MCF 10A (cell line): ENCODE measurements around the gene BRD1. TPM values are rescaled to one million over a fixed set of nuclear protein-coding genes. Genes with fewer than 3 reads are reported as not detected.

ENCODE experiments used
- BruUV-seq: library from RNA; stranded (reverse); fragments of 400-500 nt; replicated peaks from 2 replicates; lab custom pipeline; 2021; lab: Mats Ljungman, UMichigan
- CTCF ChIA-PET: fragments of 300-600 bp; sonication (Branson Sonifier 250); formaldehyde crosslinking; extraction: SDS; loops from one replicate; lab custom pipeline; 2021; ENCODE audit warnings: antibody characterized with exemption, inconsistent platforms; lab: Yijun Ruan, JAX
- POLR2A ChIA-PET: fragments of 300-600, 350-650 bp; sonication (Branson Sonifier 250); formaldehyde crosslinking; extraction: SDS; loops from one replicate; lab custom pipeline; 2020; ENCODE audit warnings: antibody characterized with exemption, inconsistent platforms; lab: Yijun Ruan, JAX
- DNase-seq: peaks from one replicate; pipeline ENCODE4 v3.0.0-alpha.2; 2018; ENCODE audit not compliant: unreplicated experiment
- H3K27ac Mint-ChIP-seq: one replicate; pipeline ENCODE4 v1.8.0; 2022; ENCODE audit warnings: mild to moderate bottlenecking, low read depth, mixed read lengths; ENCODE audit not compliant: unreplicated experiment
- H3K27me3 Mint-ChIP-seq: one replicate; pipeline ENCODE4 v1.8.0; 2022; ENCODE audit warnings: mixed read lengths; ENCODE audit not compliant: insufficient read depth, unreplicated experiment
- H3K36me3 Mint-ChIP-seq: one replicate; pipeline ENCODE4 v1.8.0; 2022; ENCODE audit warnings: mild to moderate bottlenecking, moderate library complexity, mixed read lengths; ENCODE audit not compliant: insufficient read depth, unreplicated experiment
- H3K4me1 Mint-ChIP-seq: one replicate; pipeline ENCODE4 v1.8.0; 2022; ENCODE audit warnings: mixed read lengths; ENCODE audit not compliant: insufficient read depth, unreplicated experiment
- H3K4me3 Mint-ChIP-seq: one replicate; pipeline ENCODE4 v1.8.0; 2022; ENCODE audit warnings: mild to moderate bottlenecking, moderate library complexity, mixed read lengths; ENCODE audit not compliant: unreplicated experiment
- H3K9me3 Mint-ChIP-seq: one replicate; pipeline ENCODE4 v1.8.0; 2022; ENCODE audit warnings: mixed read lengths; ENCODE audit not compliant: unreplicated experiment
- CTCF ChIP-seq: fragments of 200-600 bp; IDR thresholded peaks from one replicate; pipeline ENCODE4 v1.8.0; 2022; ENCODE audit warnings: antibody characterized with exemption, mild to moderate bottlenecking; ENCODE audit not compliant: unreplicated experiment
- intact Hi-C: fragments of 100-400 bp; cut with micrococcal nuclease; formaldehyde crosslinking; loops from 2 replicates; pipeline ENCODE4 v1.14.1; 2022
- total RNA-seq: library from RNA; stranded (reverse); gene quantifications from 2 replicates; pipeline ENCODE4 v1.2.3, GENCODE V29; 2022

Gene BRD1
- total RNA-seq, 1 experiment from 2014 or later: 48.1 TPM

GRCh38 chr22:49829044-49829853, 1.6 kb upstream of the BRD1 start:
- no peak overlapping the region for H3K27ac Mint-ChIP-seq
- H3K4me1 Mint-ChIP-seq: peaks cover 17% of the 10 kb centered on the region
- peaks cover 13% of the 10 kb centered on the region for H3K36me3 Mint-ChIP-seq
- intact Hi-C loops: no loop called here
- ChIA-PET CTCF (no interaction called here), POLR2A (no interaction called here)
- no peaks in the 10 kb centered on the region for H3K9me3 Mint-ChIP-seq
- BruUV-seq: no TSS peak
- no peak for DNase-seq
- no peak overlapping the region for H3K4me3 Mint-ChIP-seq
- H3K27me3 Mint-ChIP-seq: no peaks in the 10 kb centered on the region
- TF ChIP-seq CTCF: no peak

- TF ChIP-seq CTCF: no peak
- DNase-seq: no peak
- BruUV-seq: no TSS peak
- Mint-ChIP-seq H3K36me3 (peaks cover 20% of the 10 kb centered on the region), H3K4me3 (no peak overlapping the region), H3K9me3 (no peaks in the 10 kb centered on the region), H3K27me3 (no peaks in the 10 kb centered on the region), H3K27ac (no peak overlapping the region), H3K4me1 (peaks cover 22% of the 10 kb centered on the region)
- intact Hi-C loops: no loop called here
- POLR2A ChIA-PET: no interaction called here
- CTCF ChIA-PET: no interaction called here
These were observed 909 bp upstream of the BRD1 start for GRCh38 chr22:49828599-49828965.

GRCh38 chr22:49827271-49827852, 311 bp downstream of the BRD1 start:
- no peaks in the 10 kb centered on the region for H3K27me3 Mint-ChIP-seq
- intact Hi-C loops: loop anchor here (2.0 kb wide), 1 partner anchor 27 kb away; no protein-coding TSS in a partner anchor
- CTCF ChIA-PET: no interaction called here
- H3K4me3 Mint-ChIP-seq: peak overlapping the region; percentile 83
- peaks cover 19% of the 10 kb centered on the region for H3K4me1 Mint-ChIP-seq
- peaks cover 32% of the 10 kb centered on the region for H3K36me3 Mint-ChIP-seq
- BruUV-seq: no TSS peak
- peak overlapping the region; percentile 88 for H3K27ac Mint-ChIP-seq
- TF ChIP-seq CTCF: no peak
- no peaks in the 10 kb centered on the region for H3K9me3 Mint-ChIP-seq
- DNase-seq: no peak
- POLR2A ChIA-PET: interaction anchor here (0.7 to 3.1 kb wide), 2 partner anchors 28 to 82 kb away, joined by 4 to 31 read pairs; no protein-coding TSS in a partner anchor

- Mint-ChIP-seq H3K27ac (peak overlapping the region; percentile 88), H3K36me3 (peaks cover 39% of the 10 kb centered on the region), H3K27me3 (no peaks in the 10 kb centered on the region), H3K9me3 (no peaks in the 10 kb centered on the region), H3K4me1 (peaks cover 19% of the 10 kb centered on the region), H3K4me3 (peak overlapping the region; percentile 83)
- CTCF ChIA-PET: no interaction called here
- POLR2A ChIA-PET: interaction anchor here (0.5 to 3.1 kb wide), 3 partner anchors 29 to 91 kb away, joined by 3 to 31 read pairs (median 4); partner anchors contain the start of gene ALG12
- DNase-seq: peak; percentile 35
- intact Hi-C loops: loop anchor here (2.0 kb wide), 1 partner anchor 28 kb away; no protein-coding TSS in a partner anchor
- BruUV-seq: no TSS peak
- no peak for TF ChIP-seq CTCF
These were observed 936 bp downstream of the BRD1 start for GRCh38 chr22:49826603-49827270.
